ENCODE data around the gene RAP1GDS1.

DNA sequence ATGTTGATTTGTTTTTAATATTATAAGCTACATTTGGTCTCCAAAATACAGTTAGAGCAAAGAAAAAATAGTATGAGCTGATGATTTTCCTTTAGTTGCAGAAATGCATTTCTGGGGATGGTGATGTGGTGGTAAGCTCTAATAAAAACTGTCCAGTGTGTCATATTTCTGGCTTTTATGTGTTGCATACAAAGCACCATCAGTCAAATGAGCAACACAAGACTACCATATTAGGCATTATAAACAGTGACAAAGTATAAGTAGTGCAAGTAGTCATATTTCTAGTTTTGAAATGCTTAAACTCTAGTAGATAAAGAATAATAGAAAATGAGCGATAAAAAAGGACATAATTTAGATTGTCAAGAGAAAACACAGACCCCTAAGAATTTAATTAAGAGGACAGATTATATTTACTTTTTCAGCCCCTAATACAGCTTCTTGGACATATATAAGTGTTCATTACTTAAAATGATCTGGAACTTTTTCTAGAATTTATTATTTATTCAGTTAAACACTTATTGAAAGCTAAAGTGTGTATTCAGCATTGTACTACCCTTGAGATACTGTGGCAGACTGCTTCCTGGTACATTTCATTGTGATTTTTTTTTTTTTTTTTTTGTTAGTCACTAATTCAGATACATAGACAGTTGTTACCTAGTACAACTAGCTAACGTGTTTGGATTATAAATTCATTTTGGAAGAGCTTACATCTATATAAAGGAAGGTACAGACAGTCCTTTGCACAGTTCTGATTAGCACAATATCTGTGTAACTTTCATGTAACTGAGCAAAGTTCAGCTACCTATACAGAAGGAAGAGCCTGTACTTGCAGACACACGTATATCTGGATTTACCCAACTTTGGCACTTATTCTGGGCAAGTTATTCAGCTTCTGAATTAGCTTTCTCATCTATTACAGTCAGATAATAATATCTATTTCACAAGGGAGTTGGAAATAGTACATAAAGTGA lies 22.3 kb downstream of the RAP1GDS1 start:
- TF ChIP-seq, protein P1, sequence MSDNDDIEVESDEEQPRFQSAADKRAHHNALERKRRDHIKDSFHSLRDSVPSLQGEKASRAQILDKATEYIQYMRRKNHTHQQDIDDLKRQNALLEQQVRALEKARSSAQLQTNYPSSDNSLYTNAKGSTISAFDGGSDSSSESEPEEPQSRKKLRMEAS (IDR thresholded peaks at IDR 0.05) = no peak
- TF ChIP-seq YY1 (IDR thresholded peaks at IDR 0.05; ENCODE audit: extremely low read depth, insufficient replicate concordance, low read depth, low read length) = no peak
- TF ChIP-seq POLR2A (IDR thresholded peaks at IDR 0.05; ENCODE audit: borderline replicate concordance, extremely low read depth, insufficient read depth, insufficient read length) = no peak
